H1 (cell line): ENCODE results near the gene MKI67. TPM values are rescaled to one million over a fixed set of nuclear protein-coding genes. Genes with fewer than 3 reads are reported as not detected.

Source experiments
- CHD1 ChIP-seq: IDR thresholded peaks from 2 replicates; pipeline ENCODE4 v1.6.1; 2012; ENCODE audit warnings: low read depth, low read length, improper control_type of control experiment
- TBP ChIP-seq: IDR thresholded peaks from 2 replicates; pipeline ENCODE4 v1.6.1; 2011; ENCODE audit warnings: low read depth, low read length, improper control_type of control experiment
- polyA plus RNA-seq, 7 experiments: library from polyadenylated mRNA; depleted of rRNA in 3 of 7; stranded (reverse) in 5 of 7; unstranded in 2 of 7; fragments of >200 nt in 5 of 7; fragments of 200-250 nt in 2 of 7; gene quantifications; 1 replicate in 5 of 7; 2 replicates in 1 of 7; 4 replicates in 1 of 7; pipeline versions ENCODE4 v1.2.1 to v1.2.3, GENCODE V29; 2011 to 2013; ENCODE audit warnings: missing spikeins in 2 of 7, mixed read lengths in 2 of 7
- total RNA-seq: library from RNA; stranded (reverse); fragmentation: NEBNext Ultra II Directional; extraction: Animal tissue kit (Norgen Biotek cat#: 25700); gene quantifications from 2 replicates; pipeline ENCODE4 v1.2.1, GENCODE V29; 2021
- TF ChIP-seq, protein P1 (sequence below): IDR thresholded peaks from 2 replicates; pipeline ENCODE4 v1.6.1; 2012; ENCODE audit warnings: inconsistent platforms

The MKI67 gene
- total and polyA plus RNA-seq, 2 of the 8 experiments (the other 6 are each of a cell fraction or from before 2014, with no cell fraction given), result 15.8 to 85.1 TPM

DNA sequence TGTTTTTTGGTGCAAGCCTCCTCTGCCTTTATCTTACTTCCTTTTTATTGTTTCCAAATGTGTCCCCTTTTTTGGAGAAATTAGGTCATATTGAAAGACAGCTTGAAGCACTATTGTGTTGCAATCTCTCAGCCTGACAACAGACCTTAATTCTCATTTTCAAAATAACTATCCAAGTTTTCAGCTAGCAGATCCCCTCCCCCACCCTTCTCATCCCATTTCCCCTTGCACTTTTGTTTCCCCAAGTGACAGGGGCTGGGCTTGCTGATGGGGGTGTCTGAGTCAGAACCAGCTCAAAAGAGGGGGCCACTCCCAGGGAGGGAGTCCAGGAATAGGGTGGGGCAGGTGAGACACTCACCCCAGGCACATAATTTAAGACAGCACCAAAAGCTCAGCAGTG, 75.3 kb downstream of the MKI67 start (continued):
- TF ChIP-seq, protein P1, sequence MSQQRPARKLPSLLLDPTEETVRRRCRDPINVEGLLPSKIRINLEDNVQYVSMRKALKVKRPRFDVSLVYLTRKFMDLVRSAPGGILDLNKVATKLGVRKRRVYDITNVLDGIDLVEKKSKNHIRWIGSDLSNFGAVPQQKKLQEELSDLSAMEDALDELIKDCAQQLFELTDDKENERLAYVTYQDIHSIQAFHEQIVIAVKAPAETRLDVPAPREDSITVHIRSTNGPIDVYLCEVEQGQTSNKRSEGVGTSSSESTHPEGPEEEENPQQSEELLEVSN, result no peak
- TF ChIP-seq CHD1, result no peak
- TF ChIP-seq TBP, result no peak
